H1 (cell line): ENCODE measurements around the gene MAPK8IP1. TPM values are rescaled to one million over a fixed set of nuclear protein-coding genes. Genes with fewer than 3 reads are reported as not detected.
A peak's percentile ranks its signal among the peaks of the same experiment; 100 is the strongest.

ENCODE experiments used
- CTCF ChIA-PET: fragments of 300-600 bp; sonication (Branson Sonifier 250); formaldehyde crosslinking; loops from one replicate; lab custom pipeline; 2021; ENCODE audit not compliant: partially characterized antibody; lab: Charles Lee
- POLR2A ChIA-PET: fragments of 300-600 bp; sonication (Branson Sonifier 250); formaldehyde crosslinking; loops from one replicate; lab custom pipeline; 2021; ENCODE audit warnings: inconsistent platforms; ENCODE audit not compliant: partially characterized antibody; lab: Charles Lee
- DNase-seq, 2 experiments: peaks; one replicate each; pipeline versions ENCODE4 v3.0.0 to v3.0.0-alpha.2; 2010 to 2022; ENCODE audit warnings: low spot score in 2 of 2, low read depth in 1 of 2, mixed read lengths in 1 of 2
- FAIRE-seq: peaks from 2 replicates; lab custom pipeline; 2011; peaks lifted over from hg19 to GRCh38; lab: Jason Lieb, UNC
- H2AFZ ChIP-seq: 2 replicates; pipeline ENCODE4 v1.8.1; 2012; ENCODE audit warnings: low read length, inconsistent platforms
- H2AK5ac ChIP-seq: 2 replicates; pipeline ENCODE4 v1.6.1; 2013; ENCODE audit warnings: low read depth, low read length
- H2BK120ac ChIP-seq: replicated peaks from 2 replicates; pipeline ENCODE3; 2013; ENCODE audit warnings: low read depth, low read length, inconsistent platforms
- H2BK12ac ChIP-seq: 2 replicates; pipeline ENCODE4 v1.6.1; 2013; ENCODE audit warnings: low read depth, low read length
- H2BK15ac ChIP-seq: 2 replicates; pipeline ENCODE4 v1.6.1; 2013; ENCODE audit warnings: low read length
- H2BK20ac ChIP-seq: 2 replicates; pipeline ENCODE4 v1.6.1; 2013; ENCODE audit warnings: low read length
- H2BK5ac ChIP-seq: 2 replicates; pipeline ENCODE4 v1.6.1; 2013; ENCODE audit warnings: low read depth, low read length
- H3K14ac ChIP-seq: 2 replicates; pipeline ENCODE4 v1.6.1; 2013; ENCODE audit warnings: inconsistent platforms; ENCODE audit not compliant: insufficient read length
- H3K18ac ChIP-seq: 2 replicates; pipeline ENCODE4 v1.6.1; 2013; ENCODE audit warnings: low read length; ENCODE audit errors: extremely low read depth
- H3K23ac ChIP-seq: 2 replicates; pipeline ENCODE4 v1.6.1; 2013; ENCODE audit warnings: inconsistent platforms; ENCODE audit not compliant: insufficient read length
- H3K23me2 ChIP-seq: 2 replicates; pipeline ENCODE4 v1.6.1; 2013; ENCODE audit warnings: low read depth, low read length
- H3K27ac ChIP-seq: 2 replicates; pipeline ENCODE4 v1.6.1; 2011; ENCODE audit warnings: low read depth, low read length, inconsistent platforms
- H3K27me3 ChIP-seq, 4 experiments: replicated peaks in 1 of 4; 1 replicate in 1 of 4; 2 replicates in 3 of 4; pipeline versions ENCODE4 v1.6.1 to v1.8.1; 2011 to 2013; ENCODE audit warnings: low read length in 3 of 4, mild to moderate bottlenecking in 3 of 4, inconsistent platforms in 2 of 4, mixed read lengths in 2 of 4, moderate library complexity in 1 of 4; ENCODE audit not compliant: control insufficient read depth in 3 of 4, insufficient read depth in 3 of 4; ENCODE audit errors: extremely low read depth in 1 of 4
- H3K36me3 ChIP-seq, 4 experiments: 2 replicates each; pipeline versions ENCODE4 v1.6.1 to v1.8.1; 2011 to 2013; ENCODE audit warnings: mild to moderate bottlenecking in 4 of 4, low read length in 3 of 4, moderate library complexity in 2 of 4, control low read depth in 1 of 4, inconsistent platforms in 1 of 4; ENCODE audit not compliant: insufficient read depth in 4 of 4, control insufficient read depth in 2 of 4
- H3K4ac ChIP-seq: replicated peaks from 2 replicates; pipeline ENCODE3; 2013; ENCODE audit warnings: low read length, low read depth, mixed read lengths, inconsistent platforms; ENCODE audit not compliant: insufficient read length
- H3K4me1 ChIP-seq, 4 experiments: replicated peaks in 1 of 4; 1 replicate in 1 of 4; 2 replicates in 3 of 4; pipeline versions ENCODE4 v1.6.1 to v1.8.1; 2011 to 2013; ENCODE audit warnings: low read length in 3 of 4, inconsistent platforms in 2 of 4, mixed read lengths in 1 of 4; ENCODE audit not compliant: insufficient read depth in 4 of 4, control insufficient read depth in 3 of 4
- H3K4me2 ChIP-seq, 2 experiments: 2 replicates each; pipeline versions ENCODE4 v1.6.1 to v1.8.1; 2011 to 2013; ENCODE audit warnings: low read depth in 2 of 2, low read length in 2 of 2, control low read depth in 1 of 2, inconsistent platforms in 1 of 2, mild to moderate bottlenecking in 1 of 2; ENCODE audit not compliant: insufficient read depth in 1 of 2
- H3K4me3 ChIP-seq, 4 experiments: fragments of 200-600, 300-600 bp in 1 of 4; sonication (generic), shearing (Covaris generic), sonication (Bioruptor Twin) in 1 of 4; 2 replicates each; pipeline versions ENCODE4 v1.5.1 to v1.8.1; 2011 to 2016; ENCODE audit warnings: low read length in 4 of 4, low read depth in 3 of 4, control low read depth in 2 of 4, inconsistent platforms in 2 of 4, mild to moderate bottlenecking in 2 of 4, mixed read lengths in 1 of 4, moderate library complexity in 1 of 4; ENCODE audit not compliant: insufficient read depth in 2 of 4; ENCODE audit errors: extremely low read depth in 1 of 4
- H3K56ac ChIP-seq: replicated peaks from 2 replicates; pipeline ENCODE3; 2013; ENCODE audit warnings: low read depth, mild to moderate bottlenecking, mixed read lengths, low read length, inconsistent platforms; ENCODE audit not compliant: insufficient read length
- H3K79me1 ChIP-seq: 2 replicates; pipeline ENCODE4 v1.6.1; 2013; ENCODE audit warnings: low read depth, low read length, control low read depth
- H3K79me2 ChIP-seq, 2 experiments: 2 replicates each; pipeline versions ENCODE4 v1.6.1 to v1.8.1; 2012 to 2013; ENCODE audit warnings: low read length in 2 of 2, mild to moderate bottlenecking in 2 of 2, inconsistent platforms in 1 of 2; ENCODE audit not compliant: insufficient read depth in 2 of 2, control insufficient read depth in 1 of 2
- H3K9ac ChIP-seq, 4 experiments: replicated peaks in 1 of 4; 1 replicate in 1 of 4; 2 replicates in 3 of 4; pipeline versions ENCODE4 v1.6.1 to v1.8.1; 2011 to 2013; ENCODE audit warnings: low read depth in 3 of 4, low read length in 3 of 4, control low read depth in 2 of 4, mild to moderate bottlenecking in 2 of 4, moderate library complexity in 2 of 4, inconsistent platforms in 1 of 4; ENCODE audit errors: extremely low read depth in 1 of 4
- H3K9me3 ChIP-seq, 2 experiments: 2 replicates each; pipeline versions ENCODE4 v1.6.1 to v1.8.1; 2012 to 2013; ENCODE audit warnings: mild to moderate bottlenecking in 2 of 2, moderate library complexity in 2 of 2, control low read depth in 1 of 2, inconsistent platforms in 1 of 2, low read depth in 1 of 2, low read length in 1 of 2, mixed read lengths in 1 of 2; ENCODE audit not compliant: insufficient read depth in 2 of 2
- H4K20me1 ChIP-seq, 2 experiments: replicated peaks in 1 of 2; 2 replicates each; pipeline versions ENCODE3 to v1.8.1; 2011 to 2013; ENCODE audit warnings: inconsistent platforms in 2 of 2, low read length in 2 of 2, mild to moderate bottlenecking in 1 of 2; ENCODE audit not compliant: insufficient read depth in 2 of 2, control insufficient read depth in 1 of 2
- H4K5ac ChIP-seq: 2 replicates; pipeline ENCODE4 v1.6.1; 2013; ENCODE audit warnings: low read length, low read depth, mixed read lengths, inconsistent platforms; ENCODE audit not compliant: insufficient read length
- H4K8ac ChIP-seq: 2 replicates; pipeline ENCODE4 v1.8.0; 2013; ENCODE audit warnings: mild to moderate bottlenecking, moderate library complexity, low read length, inconsistent platforms; ENCODE audit not compliant: insufficient read depth; ENCODE audit errors: extremely low read depth
- H4K91ac ChIP-seq: replicated peaks from 2 replicates; pipeline ENCODE3; 2013; ENCODE audit warnings: low read length, mixed read lengths, inconsistent platforms; ENCODE audit not compliant: insufficient read length
- ASH2L ChIP-seq: fragments of 200-600, 300-600 bp; sonication (generic); IDR thresholded peaks from one replicate; pipeline ENCODE4 v1.7.1; 2017; ENCODE audit warnings: low read length
- ATF2 ChIP-seq: IDR thresholded peaks from 2 replicates; pipeline ENCODE4 v1.6.1; 2012; ENCODE audit warnings: low read length, inconsistent platforms
- ATF3 ChIP-seq: IDR thresholded peaks from 2 replicates; pipeline ENCODE4 v1.6.1; 2011; ENCODE audit warnings: low read depth, mild to moderate bottlenecking, low read length; ENCODE audit not compliant: insufficient read depth
- BACH1 ChIP-seq: IDR thresholded peaks from 2 replicates; pipeline ENCODE4 v1.6.1; 2012; ENCODE audit warnings: low read length, improper control_type of control experiment
- GABPA ChIP-seq: IDR thresholded peaks from 2 replicates; pipeline ENCODE4 v1.6.1; 2011; ENCODE audit warnings: mild to moderate bottlenecking, low read length, moderate library complexity, borderline replicate concordance; ENCODE audit not compliant: insufficient read depth
- JUN ChIP-seq: IDR thresholded peaks from 2 replicates; pipeline ENCODE4 v1.6.1; 2011; ENCODE audit warnings: low read depth, mild to moderate bottlenecking, improper control_type of control experiment, low read length
- KDM4A ChIP-seq: IDR thresholded peaks from one replicate; pipeline ENCODE4 v1.7.1; 2012; ENCODE audit warnings: low read depth, mild to moderate bottlenecking, moderate library complexity, low read length, inconsistent platforms; ENCODE audit not compliant: severe bottlenecking
- RBBP5 ChIP-seq: IDR thresholded peaks from 2 replicates; pipeline ENCODE4 v1.7.1; 2012; ENCODE audit warnings: low read depth, mild to moderate bottlenecking, inconsistent platforms, low read length, moderate library complexity, borderline replicate concordance
- TBP ChIP-seq: IDR thresholded peaks from 2 replicates; pipeline ENCODE4 v1.6.1; 2011; ENCODE audit warnings: low read depth, low read length, improper control_type of control experiment
- WGBS, 2 experiments: shearing (Covaris generic) in 1 of 2; methylation state at CpG; one replicate each; pipeline versions ENCODE4 v1.1.6 to v1.1.7; 2013 to 2015; ENCODE audit warnings: low lambda C conversion rate in 2 of 2, mixed read lengths in 2 of 2, inconsistent platforms in 1 of 2, low coverage in 1 of 2, missing lambda C conversion rate in 1 of 2; ENCODE audit not compliant: insufficient replicate concordance in 2 of 2, insufficient coverage in 1 of 2, insufficient read length in 1 of 2; ENCODE audit errors: extremely low coverage in 1 of 2, missing lambda C conversion rate in 1 of 2; 5-methylcytosine and 5-hydroxymethylcytosine counted together
- polyA plus RNA-seq, 7 experiments: library from polyadenylated mRNA; depleted of rRNA in 3 of 7; stranded (reverse) in 5 of 7; unstranded in 2 of 7; fragments of >200 nt in 5 of 7; fragments of 200-250 nt in 2 of 7; gene quantifications; 1 replicate in 5 of 7; 2 replicates in 1 of 7; 4 replicates in 1 of 7; pipeline versions ENCODE4 v1.2.1 to v1.2.3, GENCODE V29; 2011 to 2013; ENCODE audit warnings: missing spikeins in 2 of 7, mixed read lengths in 2 of 7
- total RNA-seq: library from RNA; stranded (reverse); fragmentation: NEBNext Ultra II Directional; extraction: Animal tissue kit (Norgen Biotek cat#: 25700); gene quantifications from 2 replicates; pipeline ENCODE4 v1.2.1, GENCODE V29; 2021

MAPK8IP1 gene
- total and polyA plus RNA-seq, 2 of the 8 experiments (the other 6 are each of a cell fraction or from before 2014, with no cell fraction given), result 32.4 to 40.1 TPM

GRCh38 chr11:45884596-45885185, 760 bp upstream of the MAPK8IP1 start:
- Histone ChIP-seq H2BK20ac (no peak overlapping the region), H3K9ac (no peak overlapping the region), H3K23ac (no peak overlapping the region), H2AK5ac (no peak overlapping the region), H3K79me2 (no peaks in the 10 kb centered on the region; a peak in 1 of 4 replicates), H4K8ac (no peak overlapping the region), H2BK15ac (no peak overlapping the region; the same call in 1 of the 2 replicates), H3K27ac (no peak overlapping the region), H2BK120ac (no peak overlapping the region), H3K9me3 (no peaks in the 10 kb centered on the region), H4K91ac (no peak overlapping the region), H2AFZ (no peak overlapping the region), H4K20me1 (peaks cover 0 to 11% of the 10 kb centered on the region in 2 experiments), H3K14ac (no peak overlapping the region), H3K4me1 (peaks cover 0 to 10% (median 5%) of the 10 kb centered on the region in 4 experiments; a peak in 5 of 7 replicates), H3K18ac (no peak overlapping the region), H2BK5ac (no peak overlapping the region), H2BK12ac (0 out of 2 replicates have a peak overlapping the region, but pooled peaks have one; percentile 9), H3K79me1 (no peaks in the 10 kb centered on the region), H3K27me3 (no peaks in the 10 kb centered on the region; a peak in 2 of 7 replicates), H3K23me2 (peaks cover 8% of the 10 kb centered on the region; the same call in 1 of the 2 replicates), H3K4ac (no peak overlapping the region), H3K36me3 (no peaks in the 10 kb centered on the region; a peak in 2 of 8 replicates), H3K4me2 (peak overlapping the region; percentile 62 to 75), H3K56ac (no peak overlapping the region), H4K5ac (no peak overlapping the region), H3K4me3 (peak overlapping the region; percentile 14 to 46 (median 15); a peak in 5 of 8 replicates)
- no peak for DNase-seq
- POLR2A ChIA-PET, result interaction anchor here (1.0 to 2.6 kb wide), 4 partner anchors 10 to 98 kb away, joined by 3 to 12 read pairs (median 7); partner anchors contain the start of gene LARGE2
- CTCF ChIA-PET, result interaction anchor here (1.6 to 5.2 kb wide), 3 partner anchors 9 to 14 kb away, joined by 6 to 41 read pairs (median 8); no protein-coding TSS in a partner anchor
- WGBS, 2 experiments, result 86% methylated on average over 10 of the region's 10 CpGs; no CpG with 5 or more reads in 1 of the 2 experiments
- FAIRE-seq, result no peak
- no peak for TF ChIP-seq KDM4A
- no peak for TF ChIP-seq RBBP5
- TF ChIP-seq ASH2L, result no peak
- TF ChIP-seq JUN, result no peak
- TF ChIP-seq TBP, result no peak
- TF ChIP-seq ATF2, result no peak
- no peak for TF ChIP-seq GABPA
- no peak for TF ChIP-seq ATF3
- no peak for TF ChIP-seq BACH1
